Keratinocyte (primary cell): ENCODE results near the gene EMX1.

ENCODE experiments used
- EZH2 ChIP-seq: IDR thresholded peaks from one replicate; pipeline ENCODE4 v1.6.1; 2012; ENCODE audit warnings: inconsistent platforms, mild to moderate bottlenecking, low read length, moderate library complexity
- TF ChIP-seq, protein P1 (sequence below), 3 experiments: IDR thresholded peaks in 1 of 3; conservative IDR thresholded peaks in 1 of 3; optimal IDR thresholded peaks in 1 of 3; 2 replicates in 2 of 3; 3 replicates in 1 of 3; pipeline versions ENCODE3 to v1.5.1; 2011; ENCODE audit warnings: low read length in 3 of 3, mild to moderate bottlenecking in 3 of 3, moderate library complexity in 2 of 3, control low read depth in 1 of 3, inconsistent platforms in 1 of 3; ENCODE audit not compliant: insufficient read depth in 2 of 3; ENCODE audit errors: extremely low read depth in 1 of 3

DNA sequence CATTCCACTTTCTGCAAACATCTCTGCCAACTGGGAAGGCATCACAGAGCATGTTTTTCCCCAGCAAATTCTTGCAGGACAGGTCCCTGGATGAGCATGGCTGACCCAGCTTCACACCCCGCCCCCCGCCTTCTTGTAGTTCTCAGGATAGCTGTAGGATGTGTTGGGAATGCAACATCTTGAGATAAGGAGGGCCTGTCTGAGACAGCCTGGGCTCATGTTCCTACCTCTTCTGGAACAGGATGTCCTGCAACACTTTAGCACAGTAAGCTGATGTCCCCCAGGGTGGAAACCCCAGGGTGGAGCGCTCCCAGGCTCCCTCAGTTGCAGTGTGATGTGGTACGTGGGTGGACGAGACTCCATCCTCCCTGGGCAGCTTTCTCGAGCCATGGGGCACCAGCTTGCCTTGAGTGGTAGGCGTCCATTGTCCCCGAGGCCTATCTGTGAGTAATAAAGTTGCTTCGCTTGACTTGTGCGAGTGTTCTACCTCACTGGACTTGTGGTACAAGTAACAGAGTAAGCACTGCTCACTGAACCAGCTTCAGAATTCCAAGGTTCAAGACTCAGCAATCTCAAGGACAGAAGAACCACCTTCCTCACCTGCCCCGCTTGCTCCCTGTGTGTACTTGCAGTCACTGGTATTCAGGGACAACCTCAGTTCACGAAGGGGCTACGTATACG is 48.6 kb downstream of the EMX1 start:
- TF ChIP-seq EZH2 = no peak
- TF ChIP-seq, protein P1, sequence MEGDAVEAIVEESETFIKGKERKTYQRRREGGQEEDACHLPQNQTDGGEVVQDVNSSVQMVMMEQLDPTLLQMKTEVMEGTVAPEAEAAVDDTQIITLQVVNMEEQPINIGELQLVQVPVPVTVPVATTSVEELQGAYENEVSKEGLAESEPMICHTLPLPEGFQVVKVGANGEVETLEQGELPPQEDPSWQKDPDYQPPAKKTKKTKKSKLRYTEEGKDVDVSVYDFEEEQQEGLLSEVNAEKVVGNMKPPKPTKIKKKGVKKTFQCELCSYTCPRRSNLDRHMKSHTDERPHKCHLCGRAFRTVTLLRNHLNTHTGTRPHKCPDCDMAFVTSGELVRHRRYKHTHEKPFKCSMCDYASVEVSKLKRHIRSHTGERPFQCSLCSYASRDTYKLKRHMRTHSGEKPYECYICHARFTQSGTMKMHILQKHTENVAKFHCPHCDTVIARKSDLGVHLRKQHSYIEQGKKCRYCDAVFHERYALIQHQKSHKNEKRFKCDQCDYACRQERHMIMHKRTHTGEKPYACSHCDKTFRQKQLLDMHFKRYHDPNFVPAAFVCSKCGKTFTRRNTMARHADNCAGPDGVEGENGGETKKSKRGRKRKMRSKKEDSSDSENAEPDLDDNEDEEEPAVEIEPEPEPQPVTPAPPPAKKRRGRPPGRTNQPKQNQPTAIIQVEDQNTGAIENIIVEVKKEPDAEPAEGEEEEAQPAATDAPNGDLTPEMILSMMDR (optimal IDR thresholded peaks at IDR 0.05 in 1 of 3, IDR thresholded peaks at IDR 0.05 in 1 of 3, conservative IDR thresholded peaks at IDR 0.05 in 1 of 3; ENCODE audit: extremely low read depth in 1 of 3, insufficient read depth in 2 of 3, low read length in 3 of 3) = no peak
